ENCODE results near the gene TRPM2. TPM values are rescaled to one million over a fixed set of nuclear protein-coding genes. Genes with fewer than 3 reads are reported as not detected.

TRPM2 gene
- total RNA-seq, 2 donors from 2014 or later: 1.6 to 2.7 TPM

GRCh38 chr21:44354001-44354405 is 582 bp downstream of the TRPM2 start:
- H3K27ac ChIP-seq: no peak overlapping the region
- peaks cover 14% of the 10 kb centered on the region for H3K27me3 ChIP-seq (replicated peaks; ENCODE audit: insufficient read depth)
- TF ChIP-seq POLR2AphosphoS5 (IDR thresholded peaks at IDR 0.05): no peak
- TF ChIP-seq, protein P1, sequence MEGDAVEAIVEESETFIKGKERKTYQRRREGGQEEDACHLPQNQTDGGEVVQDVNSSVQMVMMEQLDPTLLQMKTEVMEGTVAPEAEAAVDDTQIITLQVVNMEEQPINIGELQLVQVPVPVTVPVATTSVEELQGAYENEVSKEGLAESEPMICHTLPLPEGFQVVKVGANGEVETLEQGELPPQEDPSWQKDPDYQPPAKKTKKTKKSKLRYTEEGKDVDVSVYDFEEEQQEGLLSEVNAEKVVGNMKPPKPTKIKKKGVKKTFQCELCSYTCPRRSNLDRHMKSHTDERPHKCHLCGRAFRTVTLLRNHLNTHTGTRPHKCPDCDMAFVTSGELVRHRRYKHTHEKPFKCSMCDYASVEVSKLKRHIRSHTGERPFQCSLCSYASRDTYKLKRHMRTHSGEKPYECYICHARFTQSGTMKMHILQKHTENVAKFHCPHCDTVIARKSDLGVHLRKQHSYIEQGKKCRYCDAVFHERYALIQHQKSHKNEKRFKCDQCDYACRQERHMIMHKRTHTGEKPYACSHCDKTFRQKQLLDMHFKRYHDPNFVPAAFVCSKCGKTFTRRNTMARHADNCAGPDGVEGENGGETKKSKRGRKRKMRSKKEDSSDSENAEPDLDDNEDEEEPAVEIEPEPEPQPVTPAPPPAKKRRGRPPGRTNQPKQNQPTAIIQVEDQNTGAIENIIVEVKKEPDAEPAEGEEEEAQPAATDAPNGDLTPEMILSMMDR (IDR thresholded peaks at IDR 0.05): no peak
- TF ChIP-seq POLR2A (IDR thresholded peaks at IDR 0.05): no peak
- no peaks in the 10 kb centered on the region for H3K36me3 ChIP-seq
- intact Hi-C loops (cut with DNase I): no loop called here
- H3K4me1 ChIP-seq (replicated peaks): peaks cover 5% of the 10 kb centered on the region
- WGBS: 71% methylated on average over 8 of the region's 8 CpGs
- no peaks in the 10 kb centered on the region for H3K9me3 ChIP-seq
- H3K4me3 ChIP-seq: no peak overlapping the region
- DNase-seq (ENCODE audit: low spot score): no peak

- TF ChIP-seq, protein P1 (IDR thresholded peaks at IDR 0.05): no peak
- no peak for TF ChIP-seq POLR2AphosphoS5 (IDR thresholded peaks at IDR 0.05)
- no peak for DNase-seq (ENCODE audit: low spot score)
- intact Hi-C loops (cut with DNase I): no loop called here
- Histone ChIP-seq H3K27ac (no peak overlapping the region), H3K4me3 (no peak overlapping the region), H3K36me3 (no peaks in the 10 kb centered on the region), H3K27me3 (replicated peaks; ENCODE audit: insufficient read depth) (peaks cover 14% of the 10 kb centered on the region), H3K9me3 (no peaks in the 10 kb centered on the region), H3K4me1 (replicated peaks) (no peaks in the 10 kb centered on the region)
- 79% methylated on average over 24 of the region's 24 CpGs for WGBS
Measured at GRCh38 chr21:44354775-44355771, 1.7 kb downstream of the TRPM2 start.

- Histone ChIP-seq H3K36me3 (no peaks in the 10 kb centered on the region), H3K27me3 (replicated peaks; ENCODE audit: insufficient read depth) (peaks cover 11% of the 10 kb centered on the region), H3K4me1 (replicated peaks) (no peaks in the 10 kb centered on the region), H3K27ac (no peak overlapping the region), H3K4me3 (no peak overlapping the region), H3K9me3 (no peaks in the 10 kb centered on the region)
- intact Hi-C loops (cut with DNase I): no loop called here
- WGBS: 89% methylated on average over 11 of the region's 11 CpGs
- TF ChIP-seq, protein P1 (IDR thresholded peaks at IDR 0.05): no peak
- TF ChIP-seq POLR2A (IDR thresholded peaks at IDR 0.05) (no peak), POLR2AphosphoS5 (IDR thresholded peaks at IDR 0.05) (no peak)
- no peak for DNase-seq (ENCODE audit: low spot score)
Measured at GRCh38 chr21:44356160-44356559, 2.7 kb downstream of the TRPM2 start.

DNA sequence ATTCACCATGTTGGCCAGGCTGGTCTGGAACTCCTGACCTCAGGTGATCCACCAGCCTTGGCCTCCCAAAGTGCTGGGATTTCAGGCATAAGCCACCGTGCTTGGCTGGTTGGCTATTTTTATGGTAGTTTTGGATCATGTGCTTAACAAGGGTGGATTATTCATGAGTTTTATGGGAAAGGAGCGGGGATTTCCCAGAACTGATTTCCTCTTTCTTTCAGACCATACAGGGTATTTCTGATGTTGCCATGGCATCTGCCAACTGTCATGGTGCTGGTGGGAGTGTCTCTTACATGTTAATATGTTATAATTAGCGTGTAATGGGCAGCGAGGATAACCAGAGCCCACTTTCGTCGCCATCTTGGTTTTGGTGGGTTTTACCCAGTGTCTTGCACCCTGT is 3.2 kb downstream of the TRPM2 start:
- intact Hi-C loops (cut with DNase I): no loop called here
- H3K27me3 ChIP-seq (replicated peaks; ENCODE audit: insufficient read depth): peaks cover 6% of the 10 kb centered on the region
- 85% methylated on average over 6 of the region's 6 CpGs for WGBS

More for the DNA sequence above, 3.2 kb downstream of the TRPM2 start:
- TF ChIP-seq POLR2A (IDR thresholded peaks at IDR 0.05) (no peak), POLR2AphosphoS5 (IDR thresholded peaks at IDR 0.05) (no peak)
- TF ChIP-seq, protein P1 (IDR thresholded peaks at IDR 0.05): no peak
- DNase-seq (ENCODE audit: low spot score): no peak
- Histone ChIP-seq H3K27ac (no peak overlapping the region), H3K4me1 (replicated peaks) (no peaks in the 10 kb centered on the region), H3K4me3 (no peak overlapping the region), H3K36me3 (no peaks in the 10 kb centered on the region), H3K9me3 (no peaks in the 10 kb centered on the region)

Data from prostate gland (tissue), 2 donors.